ENCODE results near the gene PPP2CA. TPM values are rescaled to one million over a fixed set of nuclear protein-coding genes. Genes with fewer than 3 reads are reported as not detected.

The PPP2CA gene
- total RNA-seq, 1 donor from 2014 or later, result 193 TPM

DNA sequence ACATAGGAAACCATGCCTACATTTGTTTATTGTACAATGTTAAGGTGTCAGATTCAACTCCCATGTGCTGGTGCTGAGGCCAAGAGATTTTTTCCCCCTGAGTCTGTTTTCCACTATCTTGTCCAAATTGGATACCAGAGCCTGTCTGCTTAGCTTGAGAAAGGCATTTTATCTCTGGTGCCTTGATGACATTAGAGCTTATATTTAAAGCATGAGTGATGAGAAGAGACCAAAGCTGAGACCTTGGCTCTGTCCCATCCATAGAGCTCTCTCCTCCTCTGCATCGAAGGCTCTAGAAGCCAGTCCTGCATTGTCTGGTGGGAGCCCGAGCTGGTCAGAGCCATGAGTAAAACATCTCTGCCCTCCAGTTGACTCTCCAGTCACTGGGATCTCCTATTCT is 10.4 kb upstream of the PPP2CA start:
- Mint-ChIP-seq H3K27me3 (ENCODE audit: unreplicated experiment) (no peaks in the 10 kb centered on the region), H3K27ac (ENCODE audit: unreplicated experiment) (no peak overlapping the region), H3K36me3 (ENCODE audit: unreplicated experiment) (no peaks in the 10 kb centered on the region), H3K9me3 (ENCODE audit: unreplicated experiment) (peaks cover 1% of the 10 kb centered on the region), H3K4me3 (ENCODE audit: unreplicated experiment) (no peak overlapping the region), H3K4me1 (ENCODE audit: low read depth, unreplicated experiment) (peaks cover 9% of the 10 kb centered on the region)
- no peak for TF ChIP-seq CTCF (IDR thresholded peaks at IDR 0.05; ENCODE audit: partially characterized antibody, unreplicated experiment)
- no peak for DNase-seq

GRCh38 chr5:134228624-134229023 is 2.8 kb upstream of the PPP2CA start:
- no peak for DNase-seq
- H3K4me1 Mint-ChIP-seq (ENCODE audit: low read depth, unreplicated experiment), result peaks cover 15% of the 10 kb centered on the region
- H3K9me3 Mint-ChIP-seq (ENCODE audit: unreplicated experiment), result peaks cover 14% of the 10 kb centered on the region
- TF ChIP-seq CTCF (IDR thresholded peaks at IDR 0.05; ENCODE audit: partially characterized antibody, unreplicated experiment), result no peak
- peaks cover 3% of the 10 kb centered on the region for H3K27me3 Mint-ChIP-seq (ENCODE audit: unreplicated experiment)
- no peak overlapping the region for H3K4me3 Mint-ChIP-seq (ENCODE audit: unreplicated experiment)
- no peak overlapping the region for H3K27ac Mint-ChIP-seq (ENCODE audit: unreplicated experiment)
- H3K36me3 Mint-ChIP-seq (ENCODE audit: unreplicated experiment), result no peaks in the 10 kb centered on the region

DNA sequence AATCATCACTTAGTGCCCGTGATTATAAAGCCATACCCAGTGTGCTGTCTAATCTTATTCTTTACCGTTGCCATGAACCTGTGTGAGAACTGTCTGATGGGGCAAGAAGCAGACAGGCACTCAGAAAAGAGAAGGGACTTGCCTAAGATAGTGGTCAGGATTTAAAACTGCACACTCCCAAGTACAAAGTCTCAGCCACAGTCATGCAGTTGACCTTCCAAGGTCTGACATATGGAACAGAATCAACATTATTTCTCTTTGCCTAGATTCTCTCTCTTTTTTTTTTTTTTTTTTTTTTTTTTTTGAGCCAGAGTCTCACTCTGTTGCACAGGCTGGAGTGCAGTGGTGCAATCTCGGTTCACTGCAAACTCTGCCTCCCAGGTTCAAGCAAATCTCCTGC is 1.9 kb upstream of the PPP2CA start:
- H3K4me1 Mint-ChIP-seq (ENCODE audit: low read depth, unreplicated experiment), result peaks cover 20% of the 10 kb centered on the region
- H3K27ac Mint-ChIP-seq (ENCODE audit: unreplicated experiment), result peak overlapping the region; percentile 95
- TF ChIP-seq CTCF (IDR thresholded peaks at IDR 0.05; ENCODE audit: partially characterized antibody, unreplicated experiment), result no peak
- H3K9me3 Mint-ChIP-seq (ENCODE audit: unreplicated experiment), result peaks cover 13% of the 10 kb centered on the region
- DNase-seq, result no peak
- no peaks in the 10 kb centered on the region for H3K36me3 Mint-ChIP-seq (ENCODE audit: unreplicated experiment)
- H3K4me3 Mint-ChIP-seq (ENCODE audit: unreplicated experiment), result peak overlapping the region; percentile 95
- peaks cover 6% of the 10 kb centered on the region for H3K27me3 Mint-ChIP-seq (ENCODE audit: unreplicated experiment)

- no peak for TF ChIP-seq CTCF (IDR thresholded peaks at IDR 0.05; ENCODE audit: partially characterized antibody, unreplicated experiment)
- Mint-ChIP-seq H3K9me3 (ENCODE audit: unreplicated experiment) (peaks cover 13% of the 10 kb centered on the region), H3K27me3 (ENCODE audit: unreplicated experiment) (peaks cover 6% of the 10 kb centered on the region), H3K27ac (ENCODE audit: unreplicated experiment) (peak overlapping the region; percentile 95), H3K36me3 (ENCODE audit: unreplicated experiment) (no peaks in the 10 kb centered on the region), H3K4me3 (ENCODE audit: unreplicated experiment) (peak overlapping the region; percentile 95), H3K4me1 (ENCODE audit: low read depth, unreplicated experiment) (peaks cover 24% of the 10 kb centered on the region)
- DNase-seq, result peak; percentile 43
These were observed 1.4 kb upstream of the PPP2CA start for GRCh38 chr5:134227259-134227658.

DNA sequence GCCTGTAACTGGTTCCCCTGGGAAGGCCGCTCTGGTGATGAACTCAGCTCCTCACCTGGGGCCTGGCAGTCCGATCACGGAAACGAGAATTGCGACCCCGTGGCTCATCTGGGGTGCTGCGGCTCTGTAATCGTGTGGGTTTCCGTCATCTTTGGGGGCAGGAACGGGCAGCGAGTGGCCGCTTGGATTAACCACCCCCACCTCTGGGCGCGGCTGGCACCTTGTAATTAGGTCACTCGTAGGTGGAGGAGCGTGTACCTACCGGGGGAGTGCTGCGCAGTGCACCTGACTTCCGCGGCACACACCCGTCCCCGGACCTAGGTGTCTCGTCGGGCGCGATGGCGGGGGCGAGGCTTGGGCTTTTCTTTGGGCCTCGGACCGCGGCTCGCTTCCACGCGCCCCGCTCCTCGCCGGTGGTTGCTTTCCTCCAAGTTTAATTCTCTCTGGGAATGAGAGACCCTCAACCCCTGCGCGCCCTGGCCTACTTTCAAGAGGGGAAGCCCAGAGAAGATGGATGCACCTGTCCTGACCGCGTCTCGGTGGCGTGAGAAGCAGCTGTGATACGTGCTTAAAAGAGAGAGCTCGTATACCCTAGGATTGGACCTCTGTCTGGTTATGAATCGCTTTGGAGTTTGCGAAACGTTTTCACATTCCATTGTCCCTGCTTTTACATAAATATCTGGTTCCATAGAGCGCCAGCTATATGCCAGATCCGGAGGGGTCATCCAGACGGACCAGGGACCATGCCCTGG is 744 bp upstream of the PPP2CA start:
- peak; percentile 38 for DNase-seq
- Mint-ChIP-seq H3K9me3 (ENCODE audit: unreplicated experiment) (peaks cover 13% of the 10 kb centered on the region), H3K36me3 (ENCODE audit: unreplicated experiment) (no peaks in the 10 kb centered on the region), H3K4me1 (ENCODE audit: low read depth, unreplicated experiment) (peaks cover 28% of the 10 kb centered on the region), H3K27me3 (ENCODE audit: unreplicated experiment) (peaks cover 6% of the 10 kb centered on the region), H3K27ac (ENCODE audit: unreplicated experiment) (peak overlapping the region; percentile 95), H3K4me3 (ENCODE audit: unreplicated experiment) (peak overlapping the region; percentile 95)
- TF ChIP-seq CTCF (IDR thresholded peaks at IDR 0.05; ENCODE audit: partially characterized antibody, unreplicated experiment), result no peak

All from glutamatergic neuron (in vitro differentiated cells).